ENCODE measurements around the gene SH3RF3. TPM values are rescaled to one million over a fixed set of nuclear protein-coding genes. Genes with fewer than 3 reads are reported as not detected.

Gene SH3RF3
- total RNA-seq, 1 donor from 2014 or later = 8.0 TPM

DNA sequence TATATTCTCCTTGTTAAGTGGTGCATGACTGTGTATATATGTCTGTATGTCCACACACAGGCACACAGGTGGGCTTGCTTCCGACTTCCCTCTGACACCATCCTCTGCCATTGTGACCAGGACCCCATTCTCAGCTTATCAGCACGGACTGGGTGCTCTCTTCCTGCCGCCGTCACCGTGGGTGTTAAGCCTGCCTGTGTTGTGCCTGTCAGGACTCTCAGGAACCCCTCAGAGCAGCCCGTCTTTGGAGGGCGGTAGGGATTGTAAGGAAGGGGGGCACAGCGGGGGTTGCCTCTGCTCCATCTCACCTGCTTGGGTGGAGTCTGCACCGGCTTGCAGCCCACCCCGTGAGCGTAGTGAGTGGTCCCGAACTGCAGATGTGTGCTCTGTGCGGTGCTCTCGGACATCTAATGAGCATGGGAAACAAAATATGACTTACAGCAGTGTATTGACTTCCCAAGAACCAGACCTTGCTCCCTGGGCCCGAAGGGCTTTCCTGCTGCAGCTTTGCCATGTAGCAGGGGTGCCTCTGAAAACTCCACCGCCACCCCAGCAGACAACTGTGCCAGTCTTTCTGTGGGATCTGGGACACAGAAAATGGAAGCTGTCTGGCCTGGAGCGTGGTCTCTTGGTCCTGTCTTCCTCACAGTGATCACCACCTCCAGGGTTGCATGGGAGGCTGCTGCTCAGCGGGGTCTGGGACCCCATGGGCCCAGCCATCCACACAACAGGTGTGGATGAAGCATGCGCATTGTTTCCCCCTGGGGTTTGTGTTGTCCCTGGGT is 58.9 kb downstream of the SH3RF3 start:
- DNase-seq (ENCODE audit: missing footprints) (no peak), ATAC-seq (no peak)
- intact Hi-C loops (cut with DNase I) = no loop called here

GRCh38 chr2:109188496-109188890 is 59.5 kb downstream of the SH3RF3 start:
- DNase-seq (ENCODE audit: missing footprints) = no peak
- intact Hi-C loops (cut with DNase I) = no loop called here
- ATAC-seq = no peak

DNA sequence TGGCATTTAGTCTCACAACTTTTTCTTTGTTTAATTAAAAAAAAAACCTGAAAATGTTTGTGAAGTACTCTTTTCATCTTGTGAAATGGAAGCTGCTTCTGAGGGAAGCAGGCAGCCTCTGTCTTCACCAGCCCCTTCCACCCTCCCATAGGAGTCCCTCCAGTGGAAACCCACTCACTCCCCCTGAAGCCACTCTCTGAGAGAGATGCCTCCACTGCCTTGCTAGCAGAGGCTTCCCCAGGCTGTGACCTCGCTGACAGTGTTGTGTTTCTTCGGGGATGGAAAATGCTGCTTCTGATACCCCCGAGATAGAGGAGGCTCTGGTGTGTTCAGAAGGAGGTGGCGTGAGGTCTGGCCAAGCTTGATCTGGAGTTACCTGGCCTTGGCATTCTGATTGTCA is 59.9 kb downstream of the SH3RF3 start:
- DNase-seq (ENCODE audit: missing footprints) (no peak), ATAC-seq (no peak)
- intact Hi-C loops (cut with DNase I) = no loop called here

GRCh38 chr2:109189751-109190150 is 60.7 kb downstream of the SH3RF3 start:
- intact Hi-C loops (cut with DNase I) = no loop called here
- ATAC-seq (no peak), DNase-seq (ENCODE audit: missing footprints) (no peak)

DNA sequence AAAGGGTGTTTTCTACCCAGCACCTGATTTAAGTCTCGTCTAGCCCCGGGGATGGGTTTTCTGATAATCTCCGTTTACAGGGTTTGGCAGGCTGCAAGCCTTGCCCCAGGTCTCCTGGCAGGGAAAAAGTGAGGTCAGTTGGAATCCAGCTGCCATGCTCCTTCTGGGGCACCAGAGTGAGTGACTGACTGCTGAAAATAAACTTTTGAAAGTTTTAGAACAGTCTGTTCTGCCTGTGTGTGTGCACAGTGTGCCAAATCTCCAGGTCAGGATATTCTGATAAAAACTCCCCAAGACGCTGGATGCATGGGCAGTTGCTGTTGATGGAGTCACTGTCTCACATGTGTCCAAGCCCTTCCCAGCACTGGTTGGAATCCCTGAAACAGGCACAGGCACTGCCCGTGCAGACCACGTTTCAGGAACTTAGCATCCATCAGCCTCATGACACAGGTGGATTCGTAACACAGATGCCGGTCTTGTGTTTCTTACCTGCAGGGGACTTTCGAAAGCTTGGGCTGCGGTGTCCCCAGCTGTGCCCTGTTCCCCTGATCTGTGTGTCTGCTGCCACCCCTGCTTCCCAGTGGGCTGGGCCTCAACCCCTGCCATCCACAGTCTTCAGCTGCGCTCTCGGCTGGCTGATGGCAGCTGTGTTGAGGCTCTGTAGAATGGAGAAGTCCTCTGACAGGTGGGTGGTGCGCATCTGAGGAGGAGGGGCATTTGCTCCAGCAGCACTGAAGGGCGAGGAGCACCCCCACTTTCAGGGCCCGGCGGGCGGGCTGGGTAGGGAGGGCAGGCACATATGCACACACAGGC is 65.0 kb downstream of the SH3RF3 start:
- ATAC-seq (no peak), DNase-seq (ENCODE audit: missing footprints) (no peak)
- intact Hi-C loops (cut with DNase I) = no loop called here

DNA sequence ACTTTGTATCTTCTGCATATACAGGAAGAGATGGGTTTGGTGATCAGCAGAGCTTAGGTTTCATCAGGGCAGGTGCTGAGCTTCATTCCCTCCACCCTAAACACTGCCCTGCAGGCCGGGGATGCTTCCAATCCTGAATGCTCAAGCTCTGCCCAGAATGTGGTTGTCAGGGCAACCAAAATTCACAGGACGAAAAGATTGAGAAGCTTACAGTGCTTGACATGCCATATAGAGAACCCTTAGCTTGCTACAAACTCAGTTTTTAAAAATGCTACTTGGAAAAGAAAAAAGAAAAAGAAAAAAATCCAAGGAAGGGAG is 65.6 kb downstream of the SH3RF3 start:
- no peak for ATAC-seq
- no peak for DNase-seq (ENCODE audit: missing footprints)
- intact Hi-C loops (cut with DNase I) = no loop called here

DNA sequence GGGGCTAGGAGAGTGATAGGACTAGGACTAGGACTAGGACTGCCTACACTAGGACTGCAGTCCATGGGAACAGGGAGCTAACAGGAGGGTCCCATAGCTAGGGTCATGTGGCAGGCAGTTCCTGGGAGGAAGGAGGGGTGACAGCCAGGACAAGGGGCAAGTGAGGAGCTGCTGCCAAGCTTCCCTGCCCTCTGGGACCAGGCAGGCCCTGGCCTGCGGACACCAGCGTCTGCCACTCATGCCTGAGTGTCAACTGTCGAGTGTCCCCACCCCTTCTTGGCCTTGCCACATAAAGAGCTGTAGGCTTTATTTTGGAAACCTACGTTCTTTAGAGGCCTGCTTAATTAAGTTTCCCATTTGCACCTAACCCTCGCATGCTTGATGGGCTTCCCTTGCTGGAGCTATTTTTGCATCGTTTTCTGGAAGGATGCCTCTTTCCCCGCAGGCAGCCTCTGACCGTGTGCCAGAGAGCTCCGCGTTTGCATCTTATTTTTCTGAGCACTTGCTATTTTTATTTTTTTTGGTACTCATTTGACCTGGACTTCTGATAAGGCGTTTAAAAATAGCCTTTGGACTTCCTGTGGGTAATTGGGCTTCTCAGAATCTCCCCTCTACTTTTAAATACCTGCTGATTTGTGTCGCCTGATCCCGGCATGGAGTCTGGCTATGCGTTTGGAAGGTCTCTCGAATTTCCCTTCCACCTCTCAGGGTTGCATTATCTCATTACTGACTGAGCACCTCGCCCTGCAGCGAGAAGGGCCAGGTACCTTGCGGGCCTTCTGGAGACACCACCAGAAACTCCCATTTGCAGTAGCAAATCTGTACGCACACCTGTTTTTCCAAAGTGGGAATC is 66.4 kb downstream of the SH3RF3 start:
- intact Hi-C loops (cut with DNase I) = no loop called here
- ATAC-seq = peak; percentile 86
- DNase-seq (ENCODE audit: missing footprints) = no peak

DNA sequence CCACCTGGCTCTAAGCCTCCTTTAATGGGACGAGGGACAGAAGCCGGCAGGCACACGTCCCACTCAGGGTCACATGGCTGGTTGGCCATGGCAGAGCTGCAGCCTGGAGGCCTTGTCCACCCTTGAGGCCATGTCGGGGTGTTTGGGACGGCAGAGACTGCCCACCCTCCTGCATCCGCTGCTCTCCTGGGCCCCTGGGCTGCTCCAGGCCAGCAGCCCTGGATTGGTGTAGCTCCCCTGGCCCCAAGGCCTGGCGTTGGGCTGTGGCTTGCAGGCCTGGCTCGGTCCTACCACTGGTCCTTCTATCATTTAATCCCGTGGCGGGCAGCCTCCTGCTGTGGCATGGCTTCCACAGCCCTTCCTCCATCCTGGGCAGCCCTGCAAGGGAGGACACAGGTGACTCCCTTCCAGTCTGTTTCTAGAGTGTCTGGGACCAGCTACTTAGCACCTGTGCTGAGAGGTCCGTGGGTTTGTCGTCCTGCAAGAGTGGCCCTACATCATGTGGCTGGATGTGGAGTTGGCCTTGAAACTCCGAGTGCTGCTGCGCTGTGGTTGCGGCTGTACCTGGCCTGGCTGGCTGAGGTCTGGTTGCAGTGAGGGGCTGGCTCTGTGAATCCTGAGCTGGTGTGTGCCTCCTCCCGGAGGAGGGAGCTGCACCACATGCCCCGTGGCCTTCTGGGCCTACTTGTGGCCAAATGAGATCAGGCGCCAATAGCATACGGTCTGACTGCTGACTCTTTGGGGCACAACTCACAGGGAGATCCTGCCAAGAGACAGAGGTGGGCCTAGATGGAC is 67.3 kb downstream of the SH3RF3 start:
- DNase-seq (ENCODE audit: missing footprints) (no peak), ATAC-seq (peak; percentile 7)
- intact Hi-C loops (cut with DNase I) = no loop called here

- intact Hi-C loops (cut with DNase I) = no loop called here
- no peak for DNase-seq (ENCODE audit: missing footprints)
Observed at GRCh38 chr2:109197491-109198418, 68.8 kb downstream of the SH3RF3 start.

GRCh38 chr2:109199790-109200189 is 70.8 kb downstream of the SH3RF3 start:
- intact Hi-C loops (cut with DNase I) = loop anchor here (2.0 kb wide), 1 partner anchor 71 kb away; the partner anchor contains the start of gene SH3RF3
- no peak for ATAC-seq
- DNase-seq (ENCODE audit: missing footprints) = no peak

More at GRCh38 chr2:109197491-109198418, 68.8 kb downstream of the SH3RF3 start:
- ATAC-seq = no peak

GRCh38 chr2:109200616-109201464 is 71.8 kb downstream of the SH3RF3 start:
- DNase-seq (ENCODE audit: missing footprints) (no peak), ATAC-seq (peak; percentile 43)
- intact Hi-C loops (cut with DNase I) = loop anchor here (2.0 kb wide), 1 partner anchor 72 kb away; the partner anchor contains the start of gene SH3RF3

DNA sequence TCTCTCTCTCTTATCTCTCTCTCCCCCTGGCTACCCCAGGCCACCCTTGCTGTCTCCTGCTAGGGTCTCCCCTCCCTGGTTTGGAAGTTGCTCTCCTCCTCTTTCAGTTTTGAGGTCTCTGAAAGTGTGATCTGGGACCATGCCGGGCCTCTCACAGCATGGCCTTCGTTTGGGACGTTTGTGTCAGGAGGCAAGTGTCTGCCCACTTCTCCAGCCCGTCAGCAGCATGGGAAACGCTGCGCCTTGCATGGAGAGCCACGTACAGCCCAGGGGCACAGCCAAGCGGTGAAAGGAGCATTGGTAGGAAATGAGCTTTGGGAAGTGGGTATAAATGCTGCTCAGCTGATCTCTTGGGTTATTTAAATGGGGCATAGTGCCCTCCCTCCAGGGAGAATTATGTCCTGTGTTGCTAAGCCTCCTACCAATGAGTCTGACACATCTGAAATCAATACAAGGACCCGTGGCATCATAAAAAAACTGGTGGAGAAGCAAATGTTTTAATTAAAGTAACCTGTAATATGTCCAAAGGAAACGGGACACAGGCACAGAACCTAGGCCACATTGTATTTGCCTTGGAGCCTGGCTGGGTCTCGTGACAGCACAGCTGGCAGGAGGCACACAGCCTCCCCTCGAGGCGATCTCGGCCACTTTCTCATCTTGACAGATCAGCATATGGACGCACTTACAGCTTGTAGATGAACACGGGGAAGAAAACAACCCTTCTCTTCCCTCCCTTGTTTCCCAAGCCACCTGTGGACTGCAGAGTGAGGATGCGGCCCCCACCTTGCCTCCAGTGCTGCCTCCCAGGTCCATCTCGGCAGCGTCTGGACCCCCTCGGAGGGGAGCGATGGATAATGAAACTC is 72.7 kb downstream of the SH3RF3 start:
- DNase-seq (ENCODE audit: missing footprints) = no peak
- intact Hi-C loops (cut with DNase I) = loop anchor here (2.0 kb wide), 1 partner anchor 73 kb away; the partner anchor contains the start of gene SH3RF3
- peak; percentile 62 for ATAC-seq

GRCh38 chr2:109202486-109202885 is 73.5 kb downstream of the SH3RF3 start:
- ATAC-seq = no peak
- DNase-seq (ENCODE audit: missing footprints) = no peak
- intact Hi-C loops (cut with DNase I) = no loop called here

DNA sequence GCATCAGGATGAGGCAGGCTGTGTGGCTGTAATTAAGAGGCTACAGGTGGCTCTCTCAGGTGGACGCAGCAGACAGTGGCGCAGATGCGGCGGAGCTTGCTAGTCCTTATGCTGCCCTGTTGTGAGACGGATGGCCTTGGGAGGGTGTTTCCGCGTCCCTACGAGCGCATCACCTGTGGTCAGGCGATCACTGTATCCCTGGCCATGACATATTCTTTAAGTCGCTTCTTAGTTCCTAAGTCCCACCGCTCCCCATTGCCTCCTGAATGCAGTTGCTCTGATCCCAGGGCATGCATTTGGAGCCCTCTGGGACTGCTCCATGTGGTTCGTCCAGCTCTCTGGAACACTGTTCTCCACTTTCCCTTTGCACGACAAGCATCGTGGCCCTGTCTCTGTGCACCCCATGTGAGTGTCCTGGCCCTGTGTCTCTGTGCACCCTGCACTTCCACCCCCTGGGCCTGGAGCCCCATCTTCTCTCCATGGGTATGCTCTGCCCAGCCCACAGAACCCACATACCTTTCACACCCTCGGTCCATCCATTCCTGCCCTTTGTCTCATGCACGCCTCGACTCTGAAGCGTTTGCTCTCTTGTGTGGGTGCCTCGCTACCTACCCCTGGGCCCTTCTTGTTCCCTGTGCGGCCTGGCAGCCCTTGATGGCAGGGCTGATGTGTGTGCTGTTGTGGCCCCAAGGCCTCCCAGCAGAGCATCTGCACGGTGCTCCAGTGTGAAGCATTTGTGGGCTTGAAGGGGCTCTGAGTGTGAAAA is 74.4 kb downstream of the SH3RF3 start:
- intact Hi-C loops (cut with DNase I) = no loop called here
- DNase-seq (ENCODE audit: missing footprints) = no peak
- no peak for ATAC-seq

DNA sequence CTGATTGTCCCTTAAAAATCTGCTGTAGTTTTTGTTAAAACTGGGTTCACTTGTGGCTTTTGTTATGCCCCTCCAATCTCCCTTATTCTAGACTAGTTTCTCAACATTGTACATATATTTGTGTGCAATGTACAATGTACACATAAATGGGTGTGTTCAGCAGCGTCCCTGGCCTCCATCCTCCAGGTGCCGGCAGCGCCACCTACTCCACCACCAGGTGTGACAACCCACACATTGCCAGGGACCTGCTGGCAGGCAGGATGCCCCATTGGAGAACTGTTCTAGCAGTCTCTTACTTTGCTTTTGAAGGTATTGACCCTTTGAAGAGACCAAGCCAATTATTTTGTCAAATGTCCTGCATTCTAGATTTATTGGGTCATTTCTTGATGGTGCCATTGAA is 75.4 kb downstream of the SH3RF3 start:
- ATAC-seq (no peak), DNase-seq (ENCODE audit: missing footprints) (no peak)
- intact Hi-C loops (cut with DNase I) = no loop called here

Data from Right ventricle myocardium inferior (tissue), 1 donor.